Activated CD4-positive, alpha-beta T cell treated with anti-CD3 and anti-CD28 coated beads, Interleukin-2, amount 10 ng/mL, durations not matched to agents 24 days and 14 days (primary cell): ENCODE data around the gene SYNGAP1. TPM values are rescaled to one million over a fixed set of nuclear protein-coding genes. Genes with fewer than 3 reads are reported as not detected.
"Not testable (repeated sequence)": the region's sequence is repeated elsewhere in the genome, so short reads cannot be mapped to it uniquely, and the experiment has no call there.

Experiments
- DNase-seq: peaks from one replicate; pipeline ENCODE4 v3.0.0; 2022
- H3K27ac Mint-ChIP-seq: one replicate; pipeline ENCODE4 v1.8.0; 2022; ENCODE audit warnings: mild to moderate bottlenecking, mixed read lengths
- H3K27me3 Mint-ChIP-seq: one replicate; pipeline ENCODE4 v1.8.0; 2022; ENCODE audit warnings: mixed read lengths
- H3K36me3 Mint-ChIP-seq: one replicate; pipeline ENCODE4 v1.8.0; 2022; ENCODE audit warnings: low read depth, mild to moderate bottlenecking, mixed read lengths
- H3K4me1 Mint-ChIP-seq: one replicate; pipeline ENCODE4 v1.8.0; 2021; ENCODE audit warnings: mixed read lengths
- H3K4me3 Mint-ChIP-seq: one replicate; pipeline ENCODE4 v1.8.0; 2022; ENCODE audit warnings: mild to moderate bottlenecking, moderate library complexity, mixed read lengths
- H3K9me3 Mint-ChIP-seq: one replicate; pipeline ENCODE4 v1.8.0; 2021; ENCODE audit warnings: mixed read lengths
- intact Hi-C: fragments of 100-400 bp; cut with micrococcal nuclease; formaldehyde crosslinking; loops from one replicate; pipeline ENCODE4 v1.15.1; 2023
- total RNA-seq: library from RNA; stranded (reverse); gene quantifications from 2 replicates; pipeline ENCODE4 v1.2.3, GENCODE V29; 2022

The SYNGAP1 gene
- total RNA-seq, 1 donor from 2014 or later = 41.5 TPM

DNA sequence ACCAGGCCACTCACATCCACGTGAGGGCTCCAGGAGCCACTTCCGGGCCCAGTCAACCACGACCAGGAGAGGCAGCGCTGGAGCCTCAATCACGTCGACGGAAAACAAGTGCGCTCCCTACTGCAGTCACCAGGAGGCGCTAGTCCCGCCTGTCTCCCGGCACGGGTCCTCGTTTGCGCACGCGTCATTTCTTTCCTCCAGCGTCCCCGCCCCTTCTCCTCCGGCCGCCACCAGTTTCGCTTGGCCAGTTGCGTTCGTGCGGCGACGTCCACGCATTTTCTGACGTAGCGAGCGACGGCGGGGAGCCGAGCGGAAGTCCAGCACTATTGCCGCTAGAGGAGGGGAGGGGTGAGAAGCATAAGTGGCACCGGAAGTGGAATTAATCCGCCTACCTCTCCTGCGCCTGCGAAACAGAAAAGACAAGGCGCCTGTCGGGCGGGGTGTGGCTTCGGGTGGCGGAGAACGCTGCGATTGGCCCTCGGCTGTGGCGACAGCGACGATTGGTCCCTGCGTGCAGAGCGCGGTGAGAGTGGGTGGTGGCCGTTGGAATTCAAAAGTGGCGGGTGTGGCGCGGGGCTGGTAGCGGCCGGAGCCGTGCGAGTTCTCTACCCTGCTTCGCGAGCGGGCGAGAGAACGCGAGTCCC lies 28.5 kb upstream of the SYNGAP1 start, which contains the start of gene KIFC1:
TSS of gene KIFC1 (plus strand) at position 546 of the 644 bp plus-strand sequence. CDS start 163 bp downstream, outside the sequence.
- intact Hi-C loops = loop anchor here (1.0 kb wide), 6 partner anchors 19 to 230 kb away; partner anchors contain the start of genes ITPR3, TAPBP and ZBTB9
- peaks cover 42% of the 10 kb centered on the region for H3K4me1 Mint-ChIP-seq
- peak; percentile 100 for DNase-seq
- H3K9me3 Mint-ChIP-seq = no peaks in the 10 kb centered on the region
- H3K27me3 Mint-ChIP-seq = peaks cover 2% of the 10 kb centered on the region
- peak within 1 kb of the TSS; percentile 97 for H3K27ac Mint-ChIP-seq
- peaks cover 22% of the 10 kb centered on the region for H3K36me3 Mint-ChIP-seq
- peak within 1 kb of the TSS; percentile 89 for H3K4me3 Mint-ChIP-seq

GRCh38 chr6:33391922-33392594 lies 27.8 kb upstream of the SYNGAP1 start:
- peak overlapping the region; percentile 97 for H3K27ac Mint-ChIP-seq
- no peaks in the 10 kb centered on the region for H3K9me3 Mint-ChIP-seq
- peaks cover 42% of the 10 kb centered on the region for H3K4me1 Mint-ChIP-seq
- intact Hi-C loops = loop anchor here (1.0 kb wide), 6 partner anchors 18 to 229 kb away; partner anchors contain the start of genes ITPR3, TAPBP and ZBTB9
- H3K36me3 Mint-ChIP-seq = peaks cover 22% of the 10 kb centered on the region
- peak overlapping the region; percentile 89 for H3K4me3 Mint-ChIP-seq
- DNase-seq = no peak
- H3K27me3 Mint-ChIP-seq = peaks cover 2% of the 10 kb centered on the region

DNA sequence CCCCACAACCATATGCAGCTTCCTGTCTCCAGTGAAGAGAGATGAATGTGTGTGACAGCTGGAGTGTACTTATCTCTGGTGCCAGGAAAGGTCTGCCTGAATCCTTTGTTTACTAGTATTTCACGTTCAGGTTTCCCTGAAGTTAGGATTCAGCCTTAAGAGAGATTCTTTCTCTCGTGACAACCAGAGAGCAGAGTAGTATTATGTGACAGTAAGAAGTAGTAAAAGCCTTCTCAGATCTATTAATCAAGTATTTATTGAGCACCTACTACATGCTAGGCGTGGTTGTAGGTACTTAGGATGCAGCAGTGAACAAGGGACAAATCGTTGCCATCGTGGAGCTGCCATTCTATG lies 27.3 kb upstream of the SYNGAP1 start:
- H3K9me3 Mint-ChIP-seq = no peaks in the 10 kb centered on the region
- intact Hi-C loops = no loop called here
- peak overlapping the region; percentile 89 for H3K4me3 Mint-ChIP-seq
- peaks cover 24% of the 10 kb centered on the region for H3K36me3 Mint-ChIP-seq
- no peak for DNase-seq
- H3K4me1 Mint-ChIP-seq = peaks cover 44% of the 10 kb centered on the region
- peaks cover 2% of the 10 kb centered on the region for H3K27me3 Mint-ChIP-seq
- H3K27ac Mint-ChIP-seq = peak overlapping the region; percentile 97

GRCh38 chr6:33392979-33393378 lies 26.9 kb upstream of the SYNGAP1 start:
- intact Hi-C loops = no loop called here
- Mint-ChIP-seq H3K27ac (peak overlapping the region; percentile 97), H3K4me3 (peak overlapping the region; percentile 89), H3K4me1 (peaks cover 48% of the 10 kb centered on the region), H3K36me3 (peaks cover 28% of the 10 kb centered on the region), H3K9me3 (no peaks in the 10 kb centered on the region), H3K27me3 (peaks cover 2% of the 10 kb centered on the region)
- no peak for DNase-seq

- Mint-ChIP-seq H3K27me3 (no peaks in the 10 kb centered on the region), H3K27ac (peak overlapping the region; percentile 54), H3K4me3 (no peak overlapping the region), H3K4me1 (peaks cover 33% of the 10 kb centered on the region), H3K9me3 (no peaks in the 10 kb centered on the region), H3K36me3 (peaks cover 44% of the 10 kb centered on the region)
- intact Hi-C loops = no loop called here
- no peak for DNase-seq
Observed at GRCh38 chr6:33397541-33397940, 22.3 kb upstream of the SYNGAP1 start.

DNA sequence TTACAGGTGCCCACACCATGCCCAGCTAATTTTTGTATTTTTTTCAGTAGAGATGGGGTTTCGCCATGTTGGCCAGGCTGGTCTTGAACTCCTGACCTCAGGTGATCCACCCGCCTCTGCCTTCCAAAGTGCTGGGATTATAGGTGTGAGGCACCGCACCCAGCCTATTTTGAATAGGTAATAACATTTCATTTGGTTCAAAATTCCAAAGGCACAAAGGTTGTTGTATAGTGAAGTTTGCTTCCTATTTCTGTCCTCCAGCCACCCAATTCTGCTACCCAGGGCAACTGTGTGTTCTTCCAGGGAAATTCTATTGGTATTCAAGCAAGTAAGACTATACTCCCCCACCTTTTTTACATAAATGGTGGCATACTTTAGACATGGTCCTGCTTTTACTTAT lies 21.3 kb upstream of the SYNGAP1 start:
- Mint-ChIP-seq H3K36me3 (peaks cover 48% of the 10 kb centered on the region), H3K4me1 (peaks cover 26% of the 10 kb centered on the region)
- H3K4me3 Mint-ChIP-seq, DNase-seq, H3K27me3 Mint-ChIP-seq, intact Hi-C loops, H3K9me3 Mint-ChIP-seq, H3K27ac Mint-ChIP-seq: not testable (repeated sequence)

GRCh38 chr6:33399881-33400280 lies 20.0 kb upstream of the SYNGAP1 start:
- peaks cover 52% of the 10 kb centered on the region for H3K36me3 Mint-ChIP-seq
- H3K9me3 Mint-ChIP-seq, DNase-seq, H3K4me3 Mint-ChIP-seq, H3K27me3 Mint-ChIP-seq, intact Hi-C loops: not testable (repeated sequence)
- H3K27ac Mint-ChIP-seq = peak overlapping the region; percentile 1
- peaks cover 23% of the 10 kb centered on the region for H3K4me1 Mint-ChIP-seq

DNA sequence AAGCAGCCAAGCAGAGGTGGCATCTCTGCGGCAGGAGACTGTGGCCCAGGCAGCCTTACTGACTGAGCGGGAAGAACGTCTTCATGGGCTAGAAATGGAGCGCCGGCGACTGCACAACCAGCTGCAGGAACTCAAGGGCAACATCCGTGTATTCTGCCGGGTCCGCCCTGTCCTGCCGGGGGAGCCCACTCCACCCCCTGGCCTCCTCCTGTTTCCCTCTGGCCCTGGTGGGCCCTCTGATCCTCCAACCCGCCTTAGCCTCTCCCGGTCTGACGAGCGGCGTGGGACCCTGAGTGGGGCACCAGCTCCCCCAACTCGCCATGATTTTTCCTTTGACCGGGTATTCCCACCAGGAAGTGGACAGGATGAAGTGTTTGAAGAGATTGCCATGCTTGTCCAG lies 15.0 kb upstream of the SYNGAP1 start:
- H3K4me1 Mint-ChIP-seq = peaks cover 27% of the 10 kb centered on the region
- H3K27me3 Mint-ChIP-seq = no peaks in the 10 kb centered on the region
- no peak overlapping the region for H3K4me3 Mint-ChIP-seq
- no peak for DNase-seq
- intact Hi-C loops = no loop called here
- peaks cover 54% of the 10 kb centered on the region for H3K36me3 Mint-ChIP-seq
- H3K9me3 Mint-ChIP-seq = no peaks in the 10 kb centered on the region
- no peak overlapping the region for H3K27ac Mint-ChIP-seq

DNA sequence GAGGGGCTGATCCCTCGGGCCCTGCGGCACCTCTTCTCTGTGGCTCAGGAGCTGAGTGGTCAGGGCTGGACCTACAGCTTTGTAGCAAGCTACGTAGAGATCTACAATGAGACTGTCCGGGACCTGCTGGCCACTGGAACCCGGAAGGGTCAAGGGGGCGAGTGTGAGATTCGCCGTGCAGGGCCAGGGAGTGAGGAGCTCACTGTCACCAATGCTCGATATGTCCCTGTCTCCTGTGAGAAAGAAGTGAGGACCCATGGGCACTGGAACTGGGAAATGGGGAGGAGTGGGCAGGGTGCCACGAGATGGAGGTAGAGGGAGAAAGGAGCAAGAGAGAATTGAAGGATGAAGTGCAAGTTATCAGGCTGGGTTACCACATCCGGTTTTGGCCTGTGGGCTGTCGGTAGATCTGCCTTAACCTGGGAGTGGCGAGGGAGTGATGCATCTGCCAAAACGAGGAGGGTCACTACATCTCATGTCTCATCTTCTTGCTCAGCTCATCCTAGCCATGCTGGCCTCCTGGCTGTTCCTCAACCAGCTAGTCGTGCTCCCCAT lies 14.4 kb upstream of the SYNGAP1 start:
- Mint-ChIP-seq H3K9me3 (no peaks in the 10 kb centered on the region), H3K4me1 (peaks cover 28% of the 10 kb centered on the region), H3K4me3 (no peak overlapping the region), H3K36me3 (peaks cover 49% of the 10 kb centered on the region), H3K27ac (peak overlapping the region; percentile 42), H3K27me3 (no peaks in the 10 kb centered on the region)
- no peak for DNase-seq
- intact Hi-C loops = no loop called here

DNA sequence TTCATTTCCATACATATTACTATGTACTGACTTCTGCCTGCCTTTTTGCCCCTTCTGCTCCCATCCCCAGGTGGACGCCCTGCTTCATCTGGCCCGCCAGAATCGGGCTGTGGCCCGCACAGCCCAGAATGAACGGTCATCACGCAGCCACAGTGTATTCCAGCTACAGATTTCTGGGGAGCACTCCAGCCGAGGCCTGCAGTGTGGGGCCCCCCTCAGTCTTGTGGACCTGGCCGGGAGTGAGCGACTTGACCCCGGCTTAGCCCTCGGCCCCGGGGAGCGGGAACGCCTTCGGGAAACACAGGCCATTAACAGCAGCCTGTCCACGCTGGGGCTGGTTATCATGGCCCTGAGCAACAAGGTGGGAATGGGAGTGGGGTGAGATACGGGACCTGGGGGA lies 13.7 kb upstream of the SYNGAP1 start:
- no peaks in the 10 kb centered on the region for H3K9me3 Mint-ChIP-seq
- intact Hi-C loops = no loop called here
- peaks cover 49% of the 10 kb centered on the region for H3K36me3 Mint-ChIP-seq
- H3K27me3 Mint-ChIP-seq = no peaks in the 10 kb centered on the region
- H3K4me3 Mint-ChIP-seq = no peak overlapping the region
- no peak for DNase-seq
- peaks cover 28% of the 10 kb centered on the region for H3K4me1 Mint-ChIP-seq
- no peak overlapping the region for H3K27ac Mint-ChIP-seq

DNA sequence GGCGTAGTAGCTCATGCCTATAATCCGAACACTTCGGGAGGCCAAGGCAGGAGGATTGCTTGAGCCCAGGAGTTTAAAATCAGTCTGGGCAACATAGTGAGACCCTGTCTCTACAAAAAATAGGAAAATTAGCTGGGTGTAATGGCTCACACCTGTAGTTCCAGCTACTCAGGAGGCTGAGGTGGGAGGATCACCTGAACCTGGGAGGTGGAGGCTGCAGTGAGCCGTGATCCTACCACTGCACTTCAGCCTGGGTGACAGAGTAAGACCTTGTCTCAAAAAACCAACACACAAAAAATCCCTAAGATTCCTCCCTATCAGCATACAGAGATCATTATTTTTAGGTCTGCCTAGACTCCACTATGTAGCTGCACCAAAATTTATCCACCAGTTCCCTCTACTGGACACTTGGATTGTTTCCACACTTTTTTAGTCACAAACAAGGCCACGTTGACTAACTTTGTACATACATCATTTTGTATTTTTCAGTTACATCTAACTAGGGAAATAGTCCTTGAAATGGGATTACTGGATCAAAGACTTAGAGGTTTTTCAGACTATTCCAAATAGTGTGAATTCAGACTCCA lies 12.6 kb upstream of the SYNGAP1 start:
- intact Hi-C loops = no loop called here
- Mint-ChIP-seq H3K36me3 (peaks cover 44% of the 10 kb centered on the region), H3K27ac (no peak overlapping the region), H3K9me3 (no peaks in the 10 kb centered on the region), H3K27me3 (no peaks in the 10 kb centered on the region), H3K4me1 (peaks cover 33% of the 10 kb centered on the region), H3K4me3 (no peak overlapping the region)
- no peak for DNase-seq

GRCh38 chr6:33410050-33410710 lies 9.7 kb upstream of the SYNGAP1 start:
- Mint-ChIP-seq H3K9me3 (no peaks in the 10 kb centered on the region), H3K27me3 (no peaks in the 10 kb centered on the region), H3K4me3 (peak overlapping the region; percentile 92), H3K36me3 (peaks cover 45% of the 10 kb centered on the region), H3K4me1 (peaks cover 40% of the 10 kb centered on the region), H3K27ac (peak overlapping the region; percentile 91)
- intact Hi-C loops = loop anchor here (1.0 to 10.0 kb wide), 8 partner anchors 8 to 1235 kb away; partner anchors contain the start of genes AGPAT1, B3GALT4, CUTA and KIFC1
- peak; percentile 99 for DNase-seq
